Right ventricle myocardium inferior (tissue), 1 donor: Measurements from ENCODE around the gene GRK6. TPM values are rescaled to one million over a fixed set of nuclear protein-coding genes. Genes with fewer than 3 reads are reported as not detected.
"Not testable (repeated sequence)": the region's sequence is repeated elsewhere in the genome, so short reads cannot be mapped to it uniquely, and the experiment has no call there.

ENCODE experiments used
- ATAC-seq: fragments of 200-7000 bp; cut with Tn5 transposase; one replicate; pipeline ENCODE4 v1.9.1; 2020; ENCODE audit warnings: mild to moderate bottlenecking, moderate library complexity
- DNase-seq: peaks from one replicate; pipeline ENCODE4 v3.0.0; 2021; ENCODE audit errors: missing footprints
- intact Hi-C: fragments of 100-400 bp; cut with DNase I; formaldehyde crosslinking; loops from one replicate; pipeline ENCODE4 v1.11.0; 2022
- total RNA-seq: library from RNA; stranded (reverse); fragmentation: NEBNext Ultra II Directional; extraction: Animal tissue kit (Norgen Biotek cat#: 25700); gene quantifications from one replicate; pipeline ENCODE4 v1.2.1, GENCODE V29; 2021
- donor health status: DM: no; HTN: yes; CAD: no; lungs with severe emphysema.

The GRK6 gene
- total RNA-seq, 1 donor from 2014 or later: 18.1 TPM

DNA sequence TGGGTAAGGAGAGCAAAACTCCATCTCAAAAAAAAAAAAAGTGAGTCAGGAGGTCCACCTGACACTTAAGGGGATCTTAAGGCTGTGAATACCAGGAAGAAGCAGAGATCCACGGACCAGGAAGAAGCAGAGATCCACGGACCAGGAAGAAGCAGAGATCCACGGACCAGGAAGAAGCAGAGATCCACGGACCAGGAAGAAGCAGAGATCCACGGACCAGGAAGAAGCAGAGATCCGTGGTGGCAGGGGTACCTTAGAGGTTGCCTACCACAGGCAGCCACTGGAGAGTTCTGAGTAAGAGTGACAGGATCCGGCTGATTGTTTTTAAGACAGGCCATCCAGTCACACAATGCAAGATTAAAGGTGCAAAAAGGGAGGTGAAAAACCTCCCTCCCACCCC is 6.0 kb upstream of the GRK6 start:
- intact Hi-C loops, ATAC-seq: not testable (repeated sequence)

DNA sequence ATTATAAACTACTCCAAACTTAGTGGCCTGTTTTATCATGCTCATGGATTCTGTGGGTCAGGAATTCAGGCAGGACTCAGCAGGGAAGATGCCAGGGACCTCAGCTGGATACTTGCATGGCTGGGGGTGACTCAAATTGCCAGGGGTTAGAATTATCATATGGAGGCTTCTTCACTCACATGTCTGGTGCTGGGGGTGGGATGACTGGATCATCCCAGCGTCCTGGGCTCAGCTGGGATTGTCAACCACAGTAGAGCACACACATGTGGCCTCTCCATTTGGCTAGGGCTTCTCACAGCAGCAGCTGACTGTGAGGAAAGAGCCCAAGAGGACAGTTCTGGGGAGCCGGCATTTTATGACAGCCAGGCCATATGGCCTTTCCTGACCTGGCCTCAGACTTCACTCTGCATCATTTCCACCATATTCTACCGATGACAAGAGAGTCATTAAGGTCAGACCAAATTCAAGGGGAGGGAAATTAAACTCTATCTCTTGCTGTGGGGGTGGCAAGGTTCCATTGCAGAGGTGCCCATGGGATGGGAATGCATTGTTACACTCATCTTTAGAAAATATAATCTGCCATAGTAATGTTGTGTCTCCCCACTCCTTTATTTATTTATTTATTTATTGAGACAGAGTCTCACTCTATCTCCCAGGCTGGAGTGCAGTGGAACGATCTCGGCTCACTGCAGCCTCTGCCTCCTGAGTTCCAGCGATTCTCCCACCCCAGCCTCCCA is 5.2 kb upstream of the GRK6 start:
- ATAC-seq (no peak), DNase-seq (no peak)
- intact Hi-C loops: no loop called here

More for the DNA sequence above, 6.0 kb upstream of the GRK6 start:
- DNase-seq: not testable (repeated sequence)

DNA sequence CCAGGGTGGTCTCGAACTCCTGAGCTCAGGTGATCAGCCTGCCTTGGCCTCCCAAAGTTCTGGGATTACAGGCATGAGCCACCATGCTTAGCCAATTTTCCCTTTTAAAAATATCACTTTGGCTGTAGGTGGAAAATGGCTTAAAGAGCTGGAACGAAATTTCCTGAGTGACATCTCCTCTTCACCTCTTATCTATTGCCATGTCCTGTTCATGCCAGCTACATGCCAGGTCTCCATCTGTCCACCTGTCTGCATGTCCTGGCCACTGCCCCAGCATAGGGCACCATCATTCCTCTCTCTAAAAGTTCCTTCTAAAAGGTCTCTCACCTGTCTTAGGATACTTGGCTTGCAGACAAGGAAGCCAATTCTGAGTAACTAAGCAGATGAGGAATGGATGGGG is 2.8 kb upstream of the GRK6 start:
- no peak for DNase-seq
- ATAC-seq: no peak
- intact Hi-C loops: no loop called here

DNA sequence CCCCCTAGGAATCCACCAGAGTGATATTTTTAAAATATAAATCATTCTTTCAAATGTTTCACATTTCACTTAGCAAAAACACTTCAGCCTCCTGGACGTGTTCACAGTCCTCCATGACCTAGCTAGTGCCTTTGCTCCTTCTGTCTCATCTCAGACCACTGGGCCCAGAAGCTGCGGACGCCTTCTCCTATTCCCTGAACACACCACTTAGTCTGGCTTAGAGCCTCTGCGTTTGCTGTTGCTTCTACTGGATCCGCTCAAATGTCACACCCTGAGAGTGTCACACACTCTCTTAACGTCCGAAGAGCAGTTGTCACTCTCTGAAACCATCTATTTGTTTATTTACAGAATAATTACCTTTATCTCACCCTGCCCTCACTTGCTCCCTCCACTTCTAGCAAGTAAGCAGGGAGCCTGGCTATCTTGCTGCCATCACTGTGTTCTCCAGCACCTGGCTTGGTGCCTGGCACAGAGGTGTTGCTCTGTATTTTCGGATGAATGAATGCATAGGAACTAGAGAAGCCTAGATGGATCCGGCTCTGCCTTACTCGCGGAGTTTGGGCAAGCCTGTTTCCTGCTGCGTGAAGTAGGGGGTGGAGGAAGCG is 1.2 kb upstream of the GRK6 start:
- intact Hi-C loops: no loop called here
- DNase-seq (no peak), ATAC-seq (no peak)

DNA sequence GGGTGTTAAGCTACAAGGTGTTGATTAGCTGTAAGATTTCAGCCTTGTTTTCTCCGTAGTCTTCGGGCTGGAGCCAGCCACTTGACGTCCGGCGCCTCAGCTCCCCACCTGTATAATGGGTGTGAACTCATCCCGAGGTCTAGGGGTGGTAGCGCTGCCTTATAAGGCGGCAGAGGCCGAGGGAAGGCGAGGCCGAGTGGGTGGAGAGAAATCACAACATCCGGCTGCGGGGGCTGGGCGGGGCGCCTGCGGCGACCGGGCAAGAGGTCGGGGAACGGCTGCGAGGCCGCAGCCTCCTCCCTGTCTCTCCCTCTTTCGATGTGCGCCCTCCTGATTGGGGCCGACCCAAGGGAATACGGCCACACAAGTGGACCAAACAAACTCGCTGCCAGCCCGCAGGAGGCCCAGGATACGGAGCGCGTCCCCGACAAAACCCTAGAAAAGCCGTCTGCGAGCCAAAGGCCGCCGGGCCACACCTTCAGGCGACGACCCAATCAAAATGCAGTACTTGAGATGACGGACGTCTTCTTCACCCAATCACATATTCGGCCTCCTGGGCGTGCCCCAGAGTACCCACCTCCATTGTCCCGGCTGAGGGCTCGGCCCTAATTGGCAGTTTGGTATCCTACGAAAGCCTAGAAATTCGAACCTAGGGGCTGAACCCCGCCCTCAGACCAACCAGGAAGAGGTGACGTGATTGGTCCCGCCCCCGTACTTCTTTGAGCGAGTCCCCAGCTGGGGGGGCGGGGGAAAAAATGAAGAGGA is 493 bp upstream of the GRK6 start:
- intact Hi-C loops: loop anchor here (1.0 to 2.0 kb wide), 2 partner anchors 29 to 71 kb away; partner anchors contain the start of gene PDLIM7
- peak; percentile 100 for DNase-seq
- peak; percentile 98 for ATAC-seq

- intact Hi-C loops: loop anchor here (1.0 to 2.0 kb wide), 2 partner anchors 19 to 27 kb away; partner anchors contain the start of gene PRR7
- ATAC-seq (no peak), DNase-seq (peak; percentile 15)
Observed at GRCh38 chr5:177427211-177427822, 841 bp downstream of the GRK6 start.

DNA sequence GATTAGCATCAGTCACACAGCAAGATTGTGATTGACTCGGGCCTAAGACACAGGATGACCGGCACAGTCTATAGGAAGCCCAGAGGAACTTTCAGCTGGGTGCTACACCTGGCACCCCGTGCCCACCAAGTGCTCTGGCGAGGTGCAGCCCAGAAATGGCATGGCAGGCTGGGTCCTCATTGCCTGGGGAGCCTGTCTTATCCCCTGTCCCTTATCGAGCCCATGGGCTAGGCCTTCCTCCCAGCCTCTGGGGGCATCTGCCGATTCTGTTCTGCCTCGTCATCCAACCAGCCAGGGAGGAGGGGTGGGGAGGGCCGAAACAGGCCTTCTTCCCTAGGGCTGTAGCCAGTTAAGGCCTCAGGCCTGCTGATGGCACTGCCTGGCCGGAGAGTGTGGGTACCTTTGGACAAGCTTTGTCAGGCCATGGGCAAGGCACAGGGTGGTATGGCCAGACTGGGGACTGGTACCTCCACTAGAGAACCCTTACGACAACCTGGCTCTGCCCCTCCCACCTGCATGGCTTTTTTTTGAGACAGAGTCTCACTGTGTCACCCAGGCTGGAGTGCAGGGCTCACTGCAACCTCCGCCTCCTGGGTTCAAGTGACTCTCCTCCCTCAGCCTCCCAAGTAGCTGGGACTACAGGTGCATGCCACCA is 1.6 kb downstream of the GRK6 start:
- ATAC-seq: no peak
- DNase-seq: peak; percentile 75
- intact Hi-C loops: loop anchor here (1.0 to 2.0 kb wide), 2 partner anchors 18 to 27 kb away; partner anchors contain the start of gene PRR7

DNA sequence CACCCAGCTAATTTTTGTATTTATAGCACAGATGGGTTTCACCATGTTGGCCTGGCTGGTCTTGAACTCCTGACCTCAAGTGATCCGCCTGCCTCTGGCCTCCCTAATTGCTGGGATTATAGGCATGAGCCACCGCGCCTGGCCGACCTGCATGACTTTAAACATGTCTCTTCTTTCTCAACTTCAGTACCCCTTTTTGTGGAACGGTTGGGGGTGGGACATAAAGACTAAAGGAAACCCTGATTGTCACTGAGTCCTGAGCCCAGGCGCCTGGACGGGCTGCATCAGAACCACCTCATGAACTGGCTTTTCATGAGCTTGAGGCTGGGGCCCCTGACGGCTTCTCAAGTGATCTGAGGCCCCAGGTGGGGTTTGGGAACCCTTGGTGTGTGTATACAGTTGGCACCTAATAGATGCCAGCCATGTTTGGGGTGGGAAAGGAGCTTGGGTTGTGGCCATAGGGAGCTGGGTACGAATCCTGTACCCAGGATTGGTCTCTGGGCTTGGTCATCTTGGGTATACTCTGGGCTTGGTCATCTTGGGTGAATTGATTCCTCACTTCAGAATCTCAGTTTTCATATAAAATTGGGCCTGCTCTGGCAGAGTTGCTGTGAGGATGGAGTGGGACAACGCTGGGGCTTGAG is 2.2 kb downstream of the GRK6 start:
- peak; percentile 71 for DNase-seq
- intact Hi-C loops: no loop called here

GRCh38 chr5:177429248-177430040 is 3.0 kb downstream of the GRK6 start:
- ATAC-seq (no peak), DNase-seq (peak; percentile 91)
- intact Hi-C loops: no loop called here

More for the DNA sequence above, 2.2 kb downstream of the GRK6 start:
- ATAC-seq: no peak

GRCh38 chr5:177430140-177430951 is 3.9 kb downstream of the GRK6 start:
- intact Hi-C loops: no loop called here
- no peak for ATAC-seq

DNA sequence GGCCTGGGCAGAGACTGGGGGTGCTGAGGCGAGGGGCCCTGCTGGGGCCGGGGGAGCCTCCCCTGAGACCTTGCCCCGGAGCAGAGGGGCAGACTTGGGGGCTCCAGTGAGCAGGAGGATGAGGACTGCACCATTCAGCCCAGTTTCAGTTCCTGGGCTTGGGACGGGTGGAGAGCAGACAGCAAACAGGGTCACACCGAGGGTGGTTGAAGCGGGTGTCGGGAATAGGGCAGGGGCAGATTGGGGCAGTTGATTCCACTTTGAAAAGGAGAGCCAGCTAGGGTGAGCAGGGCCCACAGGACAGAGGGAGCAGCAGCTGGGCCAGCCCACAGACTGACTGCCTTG is 4.5 kb downstream of the GRK6 start:
- intact Hi-C loops: no loop called here

More at GRCh38 chr5:177430140-177430951, 3.9 kb downstream of the GRK6 start:
- peak; percentile 47 for DNase-seq

DNA sequence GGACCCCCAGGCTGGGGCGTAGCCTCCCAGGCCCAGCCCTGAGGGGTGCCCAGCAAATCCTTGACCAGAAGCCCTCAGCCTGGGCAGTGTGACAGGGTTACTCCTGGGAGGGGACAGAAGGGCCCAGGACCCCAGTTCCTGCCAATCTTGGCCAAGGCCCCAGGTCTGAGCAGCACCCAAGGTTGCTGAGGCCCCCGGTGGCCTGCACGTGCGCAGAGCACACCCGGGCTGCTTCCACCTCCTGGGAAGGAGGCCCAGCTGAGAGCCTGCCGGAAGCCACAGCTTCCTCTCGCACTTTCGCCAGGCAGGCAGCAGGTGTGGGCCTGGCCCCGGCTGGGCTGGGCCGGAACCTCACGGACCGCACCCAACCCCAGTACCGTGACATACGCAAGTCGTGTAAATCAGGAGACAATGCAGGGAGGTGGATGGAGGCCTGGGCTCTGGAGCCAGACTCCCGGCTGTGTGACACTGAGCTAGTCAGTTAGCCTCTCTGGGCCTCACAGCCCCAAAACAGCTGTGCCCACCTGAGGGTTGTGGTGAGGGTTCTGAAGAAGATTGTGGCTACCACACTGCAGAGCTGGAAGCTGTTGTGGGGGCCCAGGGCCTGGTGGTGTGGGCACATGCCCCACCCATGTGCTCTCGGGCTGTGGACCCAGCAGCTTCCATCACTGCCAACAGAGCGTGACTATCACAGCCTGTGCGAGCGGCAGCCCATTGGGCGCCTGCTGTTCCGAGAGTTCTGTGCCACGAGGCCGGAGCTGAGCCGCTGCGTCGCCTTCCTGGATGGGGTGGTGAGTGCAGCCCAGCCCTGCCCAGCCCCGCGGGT is 5.1 kb downstream of the GRK6 start:
- intact Hi-C loops: no loop called here
- DNase-seq (peak; percentile 86), ATAC-seq (peak; percentile 6)

More for the DNA sequence above, 4.5 kb downstream of the GRK6 start:
- DNase-seq: no peak
- no peak for ATAC-seq

DNA sequence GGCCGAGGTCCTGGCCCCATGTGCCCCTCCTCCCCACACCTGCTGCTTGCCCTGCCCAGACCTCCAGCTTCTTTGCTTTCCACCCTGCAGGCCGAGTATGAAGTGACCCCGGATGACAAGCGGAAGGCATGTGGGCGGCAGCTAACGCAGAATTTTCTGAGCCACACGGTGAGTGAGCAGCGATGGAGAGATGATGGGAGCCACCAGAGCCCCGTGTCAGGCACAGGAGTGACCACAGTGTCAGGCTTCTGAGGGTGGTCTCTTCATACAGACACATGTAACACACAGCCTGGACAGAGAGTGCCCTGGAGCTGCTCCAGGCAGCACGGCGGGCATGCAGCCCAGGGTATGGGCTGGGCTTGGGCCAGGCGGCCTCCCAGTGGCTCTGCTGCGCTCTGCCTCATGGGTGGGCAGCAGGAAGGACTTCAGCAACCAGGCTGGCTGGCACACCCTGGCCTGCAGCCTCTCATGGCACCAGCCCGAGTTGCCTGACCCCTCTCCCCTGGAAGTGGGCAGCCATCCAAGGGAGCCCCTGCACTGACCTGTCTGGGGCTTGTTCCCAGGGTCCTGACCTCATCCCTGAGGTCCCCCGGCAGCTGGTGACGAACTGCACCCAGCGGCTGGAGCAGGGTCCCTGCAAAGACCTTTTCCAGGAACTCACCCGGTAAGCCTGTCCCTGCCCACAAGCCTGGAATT is 5.8 kb downstream of the GRK6 start:
- intact Hi-C loops: no loop called here
- ATAC-seq (peak; percentile 74), DNase-seq (no peak)

GRCh38 chr5:177432839-177433657 is 6.6 kb downstream of the GRK6 start:
- intact Hi-C loops: no loop called here
- ATAC-seq: no peak
- DNase-seq: peak; percentile 44
